Lower leg skin (tissue), 4 donors: ENCODE data around the gene SCYGR3. TPM values are rescaled to one million over a fixed set of nuclear protein-coding genes. Genes with fewer than 3 reads are reported as not detected.

Source experiments
- DNase-seq, 2 donors: peaks; one replicate each; pipeline ENCODE4 v3.0.0-alpha.2; 2019; ENCODE audit warnings: low spot score in 2 of 2
- H3K4me3 ChIP-seq: fragments of 200-600 bp; sonication (generic); 2 replicates; pipeline ENCODE4 v1.5.1; 2017; ENCODE audit warnings: mild to moderate bottlenecking, low read depth; ENCODE audit not compliant: poor library complexity, severe bottlenecking
- POLR2A ChIP-seq, 2 donors: fragments of 450-650 bp; IDR thresholded peaks; one replicate each; pipeline ENCODE4 v1.6.1; 2016 to 2017; ENCODE audit warnings: antibody characterized with exemption in 2 of 2, mild to moderate bottlenecking in 1 of 2, moderate library complexity in 1 of 2
- WGBS, 2 donors: methylation state at CpG; one replicate each; pipeline ENCODE4 v1.1.5; 2018; 5-methylcytosine and 5-hydroxymethylcytosine counted together
- intact Hi-C: fragments of 100-400 bp; cut with DNase I; formaldehyde crosslinking; loops from one replicate; pipeline ENCODE4 v1.15.0; 2023; ENCODE audit warnings: low total_unique reads
- total RNA-seq, 4 donors: library from RNA; depleted of rRNA; stranded (reverse); fragments of >200 nt; gene quantifications; one replicate each; pipeline ENCODE4 v1.1.0, GENCODE V29; 2016
- TF ChIP-seq, protein P1 (sequence below), 3 donors: fragments of 450-650 bp; IDR thresholded peaks; one replicate each; pipeline ENCODE4 v1.5.1; 2016; ENCODE audit warnings: antibody characterized with exemption in 3 of 3, mild to moderate bottlenecking in 3 of 3, moderate library complexity in 2 of 3

The SCYGR3 gene
- total RNA-seq, 4 donors from 2014 or later: 5.7 TPM; not detected in 3

DNA sequence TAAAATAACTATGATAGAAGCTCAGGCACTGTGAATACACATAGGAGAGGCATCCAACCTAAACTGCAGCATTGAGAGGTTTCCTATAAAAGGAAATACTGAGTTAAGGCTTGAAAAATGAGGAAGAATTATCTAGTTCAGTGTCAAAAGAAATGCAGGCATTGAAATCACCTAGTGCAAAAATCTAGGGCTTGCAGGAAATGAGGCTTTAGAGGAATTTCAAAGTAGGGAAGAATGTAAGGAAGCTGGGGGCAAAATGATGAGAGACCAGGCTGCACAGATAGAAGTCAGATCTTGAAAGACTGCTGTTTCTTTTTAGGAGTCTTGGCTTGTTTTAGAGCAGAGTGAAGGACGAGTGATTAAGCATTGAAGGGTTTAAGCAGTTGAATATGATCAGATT lies 44.0 kb downstream of the SCYGR3 start:
- no peak for DNase-seq
- intact Hi-C loops: no loop called here
- TF ChIP-seq, protein P1, sequence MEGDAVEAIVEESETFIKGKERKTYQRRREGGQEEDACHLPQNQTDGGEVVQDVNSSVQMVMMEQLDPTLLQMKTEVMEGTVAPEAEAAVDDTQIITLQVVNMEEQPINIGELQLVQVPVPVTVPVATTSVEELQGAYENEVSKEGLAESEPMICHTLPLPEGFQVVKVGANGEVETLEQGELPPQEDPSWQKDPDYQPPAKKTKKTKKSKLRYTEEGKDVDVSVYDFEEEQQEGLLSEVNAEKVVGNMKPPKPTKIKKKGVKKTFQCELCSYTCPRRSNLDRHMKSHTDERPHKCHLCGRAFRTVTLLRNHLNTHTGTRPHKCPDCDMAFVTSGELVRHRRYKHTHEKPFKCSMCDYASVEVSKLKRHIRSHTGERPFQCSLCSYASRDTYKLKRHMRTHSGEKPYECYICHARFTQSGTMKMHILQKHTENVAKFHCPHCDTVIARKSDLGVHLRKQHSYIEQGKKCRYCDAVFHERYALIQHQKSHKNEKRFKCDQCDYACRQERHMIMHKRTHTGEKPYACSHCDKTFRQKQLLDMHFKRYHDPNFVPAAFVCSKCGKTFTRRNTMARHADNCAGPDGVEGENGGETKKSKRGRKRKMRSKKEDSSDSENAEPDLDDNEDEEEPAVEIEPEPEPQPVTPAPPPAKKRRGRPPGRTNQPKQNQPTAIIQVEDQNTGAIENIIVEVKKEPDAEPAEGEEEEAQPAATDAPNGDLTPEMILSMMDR (IDR thresholded peaks at IDR 0.05): no peak
- no peak for TF ChIP-seq POLR2A (IDR thresholded peaks at IDR 0.05)
- no peak overlapping the region for H3K4me3 ChIP-seq
- WGBS, 2 donors: 29 to 35% methylated on average over 1 of the region's 1 CpG

DNA sequence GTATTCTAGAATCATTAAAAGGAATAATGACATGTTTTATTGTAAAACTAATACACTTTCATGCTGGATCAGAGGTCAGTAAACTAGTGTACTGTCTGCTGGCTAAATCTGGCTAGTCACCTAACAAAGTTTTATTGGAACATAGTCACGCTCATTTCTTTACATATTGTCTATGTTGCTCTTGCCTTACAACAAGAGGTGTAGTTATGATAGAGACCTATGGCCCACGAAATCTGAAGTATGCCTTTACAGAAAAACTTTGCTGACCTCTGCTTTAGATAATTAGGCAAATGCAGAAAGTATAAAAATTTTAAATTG lies 45.8 kb downstream of the SCYGR3 start:
- DNase-seq: no peak
- H3K4me3 ChIP-seq: no peak overlapping the region
- intact Hi-C loops: no loop called here
- TF ChIP-seq POLR2A (IDR thresholded peaks at IDR 0.05): no peak
- TF ChIP-seq, protein P1 (IDR thresholded peaks at IDR 0.05): no peak
- WGBS, 2 donors: 87 to 89% methylated on average over 2 of the region's 2 CpGs

DNA sequence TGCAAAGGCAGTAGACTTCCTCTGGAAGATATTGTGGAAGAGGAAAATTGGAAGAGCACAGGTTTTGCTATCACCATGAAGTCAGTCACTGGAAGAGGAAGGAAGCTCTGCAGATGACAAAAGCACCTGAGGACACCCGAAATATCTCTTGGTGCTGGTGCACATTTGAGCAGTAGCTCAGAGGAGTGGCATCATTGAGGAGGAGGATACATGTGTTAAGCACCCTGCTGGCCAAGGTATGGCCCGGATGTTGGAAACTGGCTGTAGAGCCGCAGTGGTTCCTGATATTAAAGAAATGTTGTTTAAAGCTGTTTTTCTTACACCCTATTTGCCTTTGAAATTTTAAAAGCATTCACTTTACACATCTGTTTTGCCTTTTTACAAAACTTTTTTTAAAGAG lies 48.6 kb downstream of the SCYGR3 start:
- H3K4me3 ChIP-seq: no peak overlapping the region
- 60% methylated on average over 3 of the region's 3 CpGs for WGBS, 2 donors
- DNase-seq: no peak
- TF ChIP-seq, protein P1 (IDR thresholded peaks at IDR 0.05): no peak
- no peak for TF ChIP-seq POLR2A (IDR thresholded peaks at IDR 0.05)
- intact Hi-C loops: no loop called here

DNA sequence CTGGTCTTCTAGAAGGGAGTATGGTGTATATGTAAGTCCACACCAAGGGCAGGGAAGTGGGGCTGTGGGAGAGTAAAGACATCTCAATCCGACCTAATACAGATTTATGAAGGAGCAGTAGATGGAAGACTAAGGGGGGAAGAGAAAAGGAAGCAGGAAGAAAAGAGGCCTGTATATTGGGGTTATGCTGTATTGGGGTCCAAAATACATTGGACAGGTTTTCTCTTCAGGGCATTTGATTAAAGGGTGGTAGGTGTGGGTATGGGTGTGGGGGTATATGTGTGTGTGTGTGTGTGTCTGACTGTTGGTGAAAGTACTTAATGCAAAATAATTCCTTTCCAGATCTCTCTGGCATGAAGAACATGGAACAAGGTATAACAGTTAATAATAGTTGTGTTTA lies 49.6 kb downstream of the SCYGR3 start:
- TF ChIP-seq, protein P1 (IDR thresholded peaks at IDR 0.05): no peak
- TF ChIP-seq POLR2A (IDR thresholded peaks at IDR 0.05): no peak
- intact Hi-C loops: no loop called here
- WGBS, 2 donors: 93 to 95% methylated on average over 1 of the region's 1 CpG
- DNase-seq: no peak
- H3K4me3 ChIP-seq: no peak overlapping the region

Other genes with a start within 250 kb of the SCYGR3 start
- not detected for gene TM4SF20, start 235.5 kb downstream of the SCYGR3 start, total RNA-seq
- not detected for gene SCYGR1, start 226.9 kb downstream of the SCYGR3 start, total RNA-seq
- gene AGFG1, start 142.7 kb downstream of the SCYGR3 start, total RNA-seq: 10 to 100 TPM; 44.6 to 65.3 (median 55.7) TPM
- gene SCYGR2, start 15.9 kb downstream of the SCYGR3 start, total RNA-seq: 10 to 100 TPM in 1 of 4 donors, not detected in 3; 12.5 TPM
- gene SCYGR4, start 2.7 kb upstream of the SCYGR3 start, total RNA-seq: 1 to 10 TPM in 1 of 4 donors, not detected in 3; 5.1 TPM
- gene SCYGR5, start 52.0 kb upstream of the SCYGR3 start, total RNA-seq: not detected
- gene SLC19A3, start 103.2 kb upstream of the SCYGR3 start, total RNA-seq: 1 to 10 TPM in 3 of 4 donors, under 1 TPM in 1; 0.47 to 5.6 (median 2.9) TPM
- 10 to 100 TPM in 1 of 4 donors, not detected in 3; 22.9 TPM for gene SCYGR6, start 109.9 kb upstream of the SCYGR3 start, total RNA-seq
- gene SCYGR7, start 113.5 kb upstream of the SCYGR3 start, total RNA-seq: 10 to 100 TPM in 1 of 4 donors, not detected in 3; 18.7 TPM
- 10 to 100 TPM in 1 of 4 donors, not detected in 3; 13.4 TPM for gene SCYGR8, start 131.1 kb upstream of the SCYGR3 start, total RNA-seq
- 1 to 10 TPM in 3 of 4 donors, not detected in 1; 1.2 to 7.4 (median 2.5) TPM for gene CCL20, start 199.0 kb upstream of the SCYGR3 start, total RNA-seq